DND-41 (cell line): Measurements from ENCODE around the gene SLC66A2.

ENCODE experiments used
- EZH2 ChIP-seq: IDR thresholded peaks from 3 replicates; pipeline ENCODE4 v1.6.1; 2012; ENCODE audit warnings: borderline replicate concordance, low read depth, mild to moderate bottlenecking, moderate library complexity, low read length, inconsistent platforms; ENCODE audit not compliant: severe bottlenecking
- TF ChIP-seq, protein P1 (sequence below): IDR thresholded peaks from 2 replicates; pipeline ENCODE4 v1.5.1; 2012; ENCODE audit warnings: borderline replicate concordance, low read length, moderate library complexity, mild to moderate bottlenecking; ENCODE audit not compliant: poor library complexity, severe bottlenecking; ENCODE audit errors: extremely low read depth

DNA sequence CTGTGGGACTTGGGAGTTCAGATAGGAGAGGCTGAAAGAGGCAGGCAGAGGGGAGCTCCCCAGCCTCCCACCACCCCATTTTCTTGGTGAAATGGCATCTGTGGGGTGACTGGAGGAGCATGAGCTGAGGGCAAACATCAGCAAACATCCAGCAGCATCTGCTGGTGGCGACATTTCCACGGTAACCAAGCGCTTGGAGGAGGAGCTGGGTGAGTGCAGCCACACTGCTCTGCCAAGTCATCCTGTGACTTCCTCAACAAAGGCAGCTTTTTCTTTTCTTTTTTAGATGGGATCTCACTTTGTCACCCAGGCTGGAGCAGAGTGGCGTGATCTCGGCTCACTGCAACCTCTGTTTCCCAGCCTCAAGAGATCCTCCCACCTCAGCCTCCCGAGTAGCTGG, 31.3 kb upstream of the SLC66A2 start:
- TF ChIP-seq, protein P1, sequence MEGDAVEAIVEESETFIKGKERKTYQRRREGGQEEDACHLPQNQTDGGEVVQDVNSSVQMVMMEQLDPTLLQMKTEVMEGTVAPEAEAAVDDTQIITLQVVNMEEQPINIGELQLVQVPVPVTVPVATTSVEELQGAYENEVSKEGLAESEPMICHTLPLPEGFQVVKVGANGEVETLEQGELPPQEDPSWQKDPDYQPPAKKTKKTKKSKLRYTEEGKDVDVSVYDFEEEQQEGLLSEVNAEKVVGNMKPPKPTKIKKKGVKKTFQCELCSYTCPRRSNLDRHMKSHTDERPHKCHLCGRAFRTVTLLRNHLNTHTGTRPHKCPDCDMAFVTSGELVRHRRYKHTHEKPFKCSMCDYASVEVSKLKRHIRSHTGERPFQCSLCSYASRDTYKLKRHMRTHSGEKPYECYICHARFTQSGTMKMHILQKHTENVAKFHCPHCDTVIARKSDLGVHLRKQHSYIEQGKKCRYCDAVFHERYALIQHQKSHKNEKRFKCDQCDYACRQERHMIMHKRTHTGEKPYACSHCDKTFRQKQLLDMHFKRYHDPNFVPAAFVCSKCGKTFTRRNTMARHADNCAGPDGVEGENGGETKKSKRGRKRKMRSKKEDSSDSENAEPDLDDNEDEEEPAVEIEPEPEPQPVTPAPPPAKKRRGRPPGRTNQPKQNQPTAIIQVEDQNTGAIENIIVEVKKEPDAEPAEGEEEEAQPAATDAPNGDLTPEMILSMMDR: no peak
- TF ChIP-seq EZH2: no peak
